HG03575 (cell line): ENCODE results near the gene PSMD1.

Experiments
- ATAC-seq: cut with Tn5 transposase; IDR thresholded peaks from one replicate; pipeline ENCODE4 v1.9.1; 2021; ENCODE audit not compliant: unreplicated experiment, insufficient number of reproducible peaks, low FRiP score; ENCODE audit errors: extremely low read depth

The PSMD1 gene

DNA sequence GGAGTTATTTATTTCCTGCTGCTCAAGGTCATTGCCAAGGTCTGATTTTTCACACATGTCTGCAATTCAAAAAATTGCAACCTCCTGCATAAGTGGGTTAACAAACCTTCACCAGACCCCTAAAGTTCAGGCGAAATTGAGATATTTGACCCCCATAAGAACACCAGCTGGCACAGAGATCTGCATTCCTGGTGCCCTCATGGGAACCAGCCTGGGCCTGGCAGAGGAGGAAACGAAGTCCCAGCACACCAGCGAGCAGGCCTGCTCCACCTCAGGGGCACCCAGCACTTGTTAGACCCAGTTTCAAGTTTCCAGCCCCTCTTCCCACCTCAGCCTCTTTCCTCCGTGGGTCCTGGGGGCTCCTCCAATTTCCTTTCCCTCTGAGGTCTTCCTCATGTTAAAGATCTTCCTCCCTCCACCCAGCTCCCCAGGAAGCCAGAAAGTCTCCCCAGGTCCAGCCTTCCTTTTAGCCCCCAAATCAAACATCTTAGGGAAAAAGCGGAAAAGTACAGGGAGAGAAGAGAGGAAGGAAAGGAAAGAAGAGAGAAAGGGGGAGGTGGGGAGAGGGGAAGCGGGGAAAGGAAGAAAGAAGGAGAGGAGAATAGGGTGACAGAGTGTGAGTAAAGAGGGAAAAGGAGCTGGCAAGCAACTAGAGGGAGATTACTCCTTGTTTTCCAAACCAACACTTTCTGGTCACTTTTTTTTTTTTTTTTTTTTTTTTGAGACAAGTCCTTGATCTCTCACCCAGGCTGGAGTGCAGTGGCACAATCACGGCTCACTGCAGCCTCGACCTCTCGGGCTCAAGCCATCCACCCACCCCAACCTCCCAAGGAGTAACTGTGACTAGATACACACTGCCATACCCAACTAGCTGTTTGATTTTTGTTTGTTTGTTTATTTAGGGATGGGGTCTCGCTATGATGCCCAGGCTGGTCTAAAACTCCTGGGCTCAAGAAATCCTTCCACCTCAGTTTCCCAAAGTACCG is 23.2 kb upstream of the PSMD1 start:
- ATAC-seq: no peak

DNA sequence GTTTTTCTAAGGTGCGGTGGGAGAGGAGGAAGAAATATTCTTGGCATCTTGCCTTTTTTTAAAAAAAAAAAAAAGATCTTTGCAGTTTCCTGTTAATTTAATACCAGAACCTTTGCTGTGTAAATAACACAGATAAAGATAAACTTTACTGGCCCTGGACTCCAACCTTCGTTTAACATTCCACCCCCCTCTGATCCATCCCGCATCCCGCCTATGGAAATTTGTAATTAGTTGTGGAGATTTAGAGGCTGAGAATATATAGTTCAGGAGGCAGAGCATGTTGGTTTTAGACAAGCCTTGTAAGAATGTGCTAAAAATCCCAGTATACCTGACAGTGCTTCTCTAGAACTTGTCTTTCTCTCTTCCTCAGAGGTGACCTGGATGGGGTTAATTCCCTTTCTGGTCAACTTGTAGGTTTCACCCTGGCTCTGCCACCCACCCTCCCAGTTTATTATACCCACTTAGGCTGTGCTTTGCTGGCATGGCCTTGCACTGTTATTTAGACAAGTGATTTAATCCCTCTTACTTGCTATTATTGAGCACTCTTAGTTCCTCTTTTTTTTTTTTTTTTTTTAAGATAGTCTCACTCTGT is 22.3 kb upstream of the PSMD1 start:
- no peak for ATAC-seq

DNA sequence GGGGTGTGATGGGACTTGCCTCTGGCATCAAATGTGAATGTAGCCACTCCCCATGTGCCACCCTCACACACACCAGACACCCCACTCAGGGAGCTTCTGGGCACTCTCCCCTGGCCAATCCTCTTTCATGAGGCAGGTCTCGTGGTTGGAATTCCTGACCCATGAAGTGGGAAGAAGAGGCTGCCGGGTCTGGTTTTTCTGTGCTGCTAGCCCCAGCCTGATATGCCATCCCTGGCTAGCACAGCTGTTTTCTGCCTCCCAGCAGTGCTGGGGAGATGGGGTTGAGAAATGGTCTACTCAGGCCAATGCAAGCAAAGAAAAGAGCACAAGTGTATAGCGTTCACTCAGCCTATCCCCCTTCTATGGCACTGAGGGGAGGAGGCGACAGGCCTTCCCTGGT is 20.5 kb upstream of the PSMD1 start:
- no peak for ATAC-seq

DNA sequence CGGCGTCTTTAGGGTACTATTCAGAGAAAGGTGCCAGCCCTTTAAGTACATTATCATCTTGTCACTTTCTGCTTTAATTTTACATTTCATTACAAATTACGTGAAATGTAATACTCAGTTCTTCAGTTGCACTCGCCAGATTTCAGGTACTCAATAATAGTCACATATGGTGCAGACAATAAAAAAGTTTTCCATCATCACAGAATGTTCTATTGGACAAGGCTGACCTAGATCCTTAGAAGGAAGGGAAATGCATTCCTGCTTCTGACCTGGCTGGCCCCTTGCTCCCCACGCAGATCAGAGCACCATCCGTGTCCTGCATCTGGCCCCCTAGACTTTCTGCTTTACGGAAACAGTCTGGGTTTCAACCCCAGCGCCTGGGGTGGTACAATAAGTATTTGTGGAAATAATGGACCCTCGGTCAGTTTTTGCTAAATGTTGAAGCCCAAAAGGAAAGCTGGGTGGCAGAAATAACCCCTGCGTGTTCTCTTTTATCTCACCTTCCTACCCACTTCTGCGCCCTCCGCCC is 20.0 kb upstream of the PSMD1 start:
- no peak for ATAC-seq

- no peak for ATAC-seq
Measured at GRCh38 chr2:231037202-231037730, 19.4 kb upstream of the PSMD1 start, which contains the start of gene C2orf72. Gene C2orf72, plus strand, starts transcription at chr2:231037523. Its CDS starts 43 bp downstream, at chr2:231037566.

DNA sequence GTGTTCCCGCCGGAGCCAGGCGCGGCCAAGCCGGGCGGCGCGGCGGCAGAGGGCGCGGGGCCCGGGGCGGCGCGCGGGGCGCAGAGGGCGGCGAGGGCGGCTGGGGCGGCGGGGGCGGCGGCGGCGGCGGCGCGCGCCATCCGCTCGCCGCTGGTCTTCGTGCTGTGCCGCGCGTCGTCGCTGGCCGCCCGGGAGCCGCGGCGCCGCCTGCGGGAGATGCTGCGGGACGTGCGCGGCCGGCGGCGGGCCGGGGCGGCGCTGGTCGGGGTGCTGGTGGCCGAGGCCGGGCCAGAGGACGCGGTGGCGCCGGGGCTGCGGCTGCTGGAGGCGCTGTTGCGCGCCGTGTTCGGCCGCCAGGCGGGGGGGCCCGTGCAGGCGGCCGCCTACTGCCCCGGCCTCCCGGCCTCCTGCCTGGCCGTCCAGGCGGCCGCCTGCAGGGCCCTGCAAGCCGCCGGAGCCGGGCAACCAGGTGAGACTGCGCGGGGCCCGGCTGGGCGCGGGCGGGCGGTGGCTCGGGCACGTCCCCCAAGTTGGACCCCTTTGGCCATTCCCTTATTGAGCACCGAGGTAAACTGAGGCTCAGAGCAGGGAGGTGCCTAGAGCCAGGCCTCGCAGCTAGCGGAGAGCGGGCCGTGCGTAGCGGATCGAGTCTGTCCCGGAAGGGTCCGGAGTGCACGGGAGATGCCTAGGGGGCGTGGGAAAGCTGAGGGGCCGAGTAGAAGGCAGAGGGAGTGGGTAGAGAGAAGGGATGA is 18.8 kb upstream of the PSMD1 start:
- no peak for ATAC-seq

- ATAC-seq: no peak
Measured at GRCh38 chr2:231038483-231039293, 18.0 kb upstream of the PSMD1 start.

GRCh38 chr2:231039294-231039664 is 17.4 kb upstream of the PSMD1 start:
- ATAC-seq: no peak

GRCh38 chr2:231039821-231040364 is 16.8 kb upstream of the PSMD1 start:
- no peak for ATAC-seq

DNA sequence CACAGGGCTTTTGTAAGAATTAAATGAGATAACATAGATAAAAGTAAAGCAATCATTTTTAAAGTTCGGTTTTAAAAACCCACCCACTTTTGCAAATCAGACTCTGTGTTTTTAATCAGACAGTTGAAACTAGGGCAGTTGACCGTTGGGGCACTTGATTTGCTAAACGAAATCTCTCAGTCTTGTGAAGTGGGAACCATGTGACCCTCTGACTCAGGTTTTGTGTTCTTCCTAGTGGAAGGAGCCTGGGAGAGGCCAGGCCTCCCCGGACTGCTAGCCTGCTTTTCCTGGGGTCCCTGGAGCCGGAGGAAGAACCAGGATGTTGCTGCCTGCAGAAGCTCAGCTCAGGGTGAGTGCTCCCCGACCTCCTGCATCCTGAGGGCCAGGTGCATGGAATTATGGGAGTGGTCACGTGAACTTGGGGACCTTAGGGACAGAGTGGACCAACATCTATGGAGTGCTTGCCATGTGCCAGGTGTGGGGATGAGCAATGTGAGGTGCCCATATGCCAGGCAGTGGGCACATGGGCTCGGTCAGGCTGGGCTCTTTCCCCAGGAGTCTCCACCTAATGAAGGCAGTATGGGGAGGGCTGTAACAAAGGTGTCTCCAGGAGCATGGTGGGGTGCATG is 15.5 kb upstream of the PSMD1 start:
- no peak for ATAC-seq

- no peak for ATAC-seq
Measured at GRCh38 chr2:231043796-231044195, 12.9 kb upstream of the PSMD1 start.

- no peak for ATAC-seq
Measured at GRCh38 chr2:231046916-231047273, 9.8 kb upstream of the PSMD1 start.

DNA sequence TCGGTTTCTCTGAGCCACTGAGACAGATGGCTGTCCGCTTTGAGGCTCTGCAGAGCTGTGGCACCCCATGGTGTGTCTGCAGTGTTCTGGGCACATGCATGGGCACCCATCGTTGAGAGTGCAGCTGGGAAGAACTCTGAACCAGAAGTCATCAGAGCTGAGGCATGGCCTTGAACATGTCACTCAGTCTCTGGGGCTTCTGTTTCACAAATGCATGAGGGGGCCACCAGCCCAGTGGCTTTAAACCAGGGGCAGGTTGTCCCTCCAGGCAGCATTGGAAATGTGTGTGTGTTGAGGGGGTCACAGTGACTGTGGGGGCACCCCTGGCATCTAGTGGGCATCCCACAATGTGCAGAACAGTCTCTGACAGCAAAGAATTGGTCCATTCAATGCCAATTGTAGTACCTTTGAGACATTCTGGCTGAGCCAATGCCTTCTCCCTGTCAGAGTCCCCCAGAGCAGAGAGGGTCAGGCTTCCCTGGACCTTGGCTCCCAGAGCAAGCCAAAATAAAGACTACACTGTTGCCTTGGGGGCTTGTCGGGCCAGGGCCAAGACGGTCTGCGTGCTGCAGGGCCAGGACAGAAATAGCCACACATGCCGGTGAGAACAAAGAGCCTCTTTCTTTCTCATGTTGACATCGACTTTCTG is 9.3 kb upstream of the PSMD1 start:
- no peak for ATAC-seq

- ATAC-seq: no peak
Measured at GRCh38 chr2:231047923-231048915, 8.4 kb upstream of the PSMD1 start.

- ATAC-seq: no peak
Measured at GRCh38 chr2:231049286-231050017, 7.2 kb upstream of the PSMD1 start.
